KOPT-K1 (cell line): ENCODE data around the gene CD99.

Experiments
- H3K27ac ChIP-seq: fragments of 200-600 bp; sonication (generic); 2 replicates; pipeline ENCODE4 v1.5.1; 2016; ENCODE audit warnings: antibody characterized with exemption, mild to moderate bottlenecking, low read depth, low read length; ENCODE audit not compliant: poor library complexity, severe bottlenecking
- H3K36me3 ChIP-seq: fragments of 200-600 bp; sonication (generic); 2 replicates; pipeline ENCODE4 v1.5.1; 2017; ENCODE audit warnings: antibody characterized with exemption, mild to moderate bottlenecking, low read length, moderate library complexity; ENCODE audit not compliant: insufficient read depth
- H3K9me3 ChIP-seq: fragments of 200-600 bp; sonication (generic); 2 replicates; pipeline ENCODE4 v1.5.1; 2017; ENCODE audit warnings: antibody characterized with exemption, low read length, mild to moderate bottlenecking; ENCODE audit not compliant: insufficient read depth, poor library complexity, severe bottlenecking

Gene CD99

DNA sequence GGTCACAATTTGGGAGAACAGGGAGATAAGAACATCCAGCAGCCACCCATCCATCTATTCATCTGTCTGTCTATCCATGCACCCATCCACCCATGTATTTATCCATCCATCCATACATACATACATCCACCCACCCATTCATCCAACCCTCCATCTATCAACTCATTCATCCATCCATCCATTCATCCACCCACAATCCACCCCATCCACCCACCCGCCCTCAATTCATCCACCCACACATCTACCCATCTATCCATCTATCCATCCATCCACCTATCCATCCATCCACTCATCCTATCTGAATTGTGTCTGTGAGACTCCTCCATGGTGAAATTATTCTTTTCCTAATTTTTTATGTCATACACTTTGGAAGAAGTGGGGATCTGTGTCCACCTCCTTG, 6.8 kb upstream of the CD99 start:
- Histone ChIP-seq H3K27ac (no peak overlapping the region), H3K9me3 (no peaks in the 10 kb centered on the region), H3K36me3 (no peaks in the 10 kb centered on the region)

DNA sequence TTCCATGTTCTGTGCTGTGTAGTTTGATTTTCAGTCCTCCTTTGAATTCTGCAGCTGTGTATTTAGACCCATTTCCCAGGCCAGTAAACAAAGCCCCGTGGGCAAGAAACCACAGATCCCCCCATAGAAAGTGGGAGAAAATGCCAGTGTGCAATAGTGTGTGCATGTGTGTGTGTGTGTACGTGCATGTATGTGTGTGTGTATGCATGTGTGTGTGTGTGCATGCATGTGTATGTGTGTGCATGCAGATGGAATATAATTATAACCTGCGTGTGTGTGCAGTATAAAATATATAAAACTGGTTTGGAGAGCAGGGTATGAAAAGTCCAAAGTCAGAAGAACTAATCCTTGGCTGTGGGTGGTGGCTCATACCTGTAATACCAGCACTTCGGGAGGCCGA, 5.2 kb upstream of the CD99 start:
- H3K9me3 ChIP-seq, result no peaks in the 10 kb centered on the region
- H3K36me3 ChIP-seq, result no peaks in the 10 kb centered on the region
- no peak overlapping the region for H3K27ac ChIP-seq

DNA sequence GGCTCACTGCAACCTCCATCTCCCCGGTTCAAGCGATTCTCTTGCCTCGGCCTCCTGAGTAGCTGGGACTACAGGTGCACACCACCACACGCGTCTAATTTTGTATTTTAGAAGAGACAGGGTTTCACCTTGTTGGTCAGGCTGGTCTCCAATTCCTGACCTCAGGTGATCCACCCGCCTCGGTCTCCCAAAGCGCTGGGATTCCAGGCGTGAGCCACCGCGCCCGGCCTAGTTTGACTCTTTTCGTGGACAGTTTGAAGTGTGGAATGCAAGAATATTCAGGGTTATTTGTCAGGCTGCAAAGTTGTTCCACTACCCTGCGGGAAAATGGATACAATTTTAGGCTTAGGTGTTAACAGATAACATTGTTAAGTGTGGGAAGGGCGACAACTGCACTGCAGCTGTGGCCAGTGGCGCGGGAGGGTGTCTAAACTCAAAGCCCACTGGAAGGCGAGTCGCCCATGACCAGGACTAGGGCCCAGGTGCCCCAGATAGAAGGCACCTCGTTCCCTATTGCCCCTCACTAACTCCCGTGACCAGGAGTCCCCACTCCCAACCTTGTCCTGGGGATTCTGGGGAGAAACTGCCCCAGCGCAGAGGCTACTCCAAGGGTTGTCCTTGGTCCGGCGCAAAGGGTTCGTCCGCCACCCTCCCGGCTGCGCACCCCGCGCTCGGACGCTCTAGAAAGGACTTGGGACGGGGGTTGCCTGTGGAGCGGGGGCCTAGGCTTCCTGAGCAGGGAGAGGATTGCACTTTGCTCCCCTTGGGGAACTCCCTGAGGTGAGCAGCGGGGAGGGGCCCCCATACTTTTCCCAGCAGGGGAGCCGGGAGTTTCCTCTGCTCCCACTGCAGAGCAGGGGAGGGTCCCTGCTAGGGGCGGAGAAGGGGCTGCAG, 1.1 kb upstream of the CD99 start:
- Histone ChIP-seq H3K36me3 (peaks cover 38% of the 10 kb centered on the region), H3K9me3 (no peaks in the 10 kb centered on the region), H3K27ac (peak overlapping the region; percentile 94)

DNA sequence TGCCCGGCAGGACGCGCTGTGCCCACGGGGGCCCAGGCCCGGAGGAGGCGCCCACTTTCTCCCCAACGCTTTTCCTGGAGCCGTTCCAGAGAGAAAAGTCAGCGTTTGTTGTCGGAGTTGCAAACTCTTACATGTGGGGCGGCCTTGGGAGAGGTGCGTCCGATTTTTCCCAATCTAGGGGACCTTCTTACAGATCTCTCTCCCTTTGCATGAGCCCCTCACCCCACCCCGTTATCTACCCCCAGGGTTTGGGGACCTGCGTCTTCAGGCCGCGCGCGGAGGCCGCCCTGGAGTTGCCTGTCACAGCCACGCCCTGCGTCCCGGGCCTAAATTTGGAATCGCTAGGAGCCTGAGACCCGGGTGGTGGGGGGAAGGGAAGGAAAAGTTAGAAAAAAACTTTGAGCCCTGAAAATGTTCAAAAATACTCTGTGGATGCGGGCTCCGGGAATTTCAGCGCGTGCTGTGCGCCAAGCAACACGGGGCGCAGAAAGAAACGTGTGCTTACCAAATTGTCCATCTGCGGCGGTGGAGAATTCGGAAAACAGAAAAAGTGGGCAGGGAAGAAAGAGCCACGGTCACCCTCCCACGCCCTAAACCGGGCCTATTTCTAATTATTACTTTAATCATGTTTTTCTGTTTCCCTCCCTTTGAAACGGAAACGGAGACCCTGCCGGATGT, 587 bp downstream of the CD99 start:
- Histone ChIP-seq H3K27ac (peak overlapping the region; percentile 94), H3K9me3 (no peaks in the 10 kb centered on the region), H3K36me3 (peaks cover 53% of the 10 kb centered on the region)

DNA sequence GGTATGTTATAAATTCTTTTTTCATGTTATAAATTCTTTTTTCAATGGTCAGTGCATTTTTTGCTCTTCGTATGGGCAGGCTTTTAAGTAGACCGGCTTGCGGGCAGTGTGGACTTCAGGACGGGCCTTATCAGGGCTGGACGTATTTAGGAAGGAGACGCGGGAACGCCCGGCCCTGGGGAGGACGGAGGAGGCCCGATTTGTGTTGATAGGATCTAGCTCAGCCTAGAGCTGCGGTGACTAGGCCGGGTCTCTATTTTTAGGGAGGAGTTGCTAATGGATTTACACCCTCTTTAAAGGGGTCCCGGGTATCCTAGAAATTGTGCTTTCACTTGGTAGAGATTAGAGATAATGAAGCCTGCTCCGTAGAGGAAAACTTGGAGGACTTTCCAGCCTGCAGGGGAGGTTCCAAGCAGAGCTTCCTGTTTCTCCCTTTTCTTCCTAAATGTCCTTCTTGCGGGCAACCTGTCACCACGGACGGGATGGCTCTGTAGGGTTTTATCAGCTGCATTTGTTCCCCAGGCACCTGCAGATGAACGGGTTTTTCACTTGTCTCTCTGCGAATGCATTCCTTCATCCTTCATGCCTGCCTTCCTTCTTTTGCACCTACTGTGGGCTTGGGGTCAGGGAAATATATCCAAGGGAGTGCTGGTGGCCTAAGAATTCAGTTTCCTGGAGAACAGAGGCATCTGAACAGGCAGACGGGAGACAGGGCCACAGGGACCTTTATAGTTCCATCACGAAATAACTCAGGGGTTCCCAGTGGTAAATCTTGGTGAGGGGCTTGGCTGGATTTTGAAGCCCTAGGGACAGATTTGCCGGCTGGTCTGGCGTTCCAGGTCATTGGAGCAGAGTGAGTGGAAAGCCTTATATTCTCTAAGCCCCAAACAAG, 1.4 kb downstream of the CD99 start:
- H3K36me3 ChIP-seq, result peaks cover 61% of the 10 kb centered on the region
- peak overlapping the region; percentile 94 for H3K27ac ChIP-seq
- no peaks in the 10 kb centered on the region for H3K9me3 ChIP-seq

GRCh38 chrX:2693113-2694002, 2.3 kb downstream of the CD99 start:
- no peaks in the 10 kb centered on the region for H3K9me3 ChIP-seq
- H3K27ac ChIP-seq, result peak overlapping the region; percentile 94
- H3K36me3 ChIP-seq, result peaks cover 70% of the 10 kb centered on the region

DNA sequence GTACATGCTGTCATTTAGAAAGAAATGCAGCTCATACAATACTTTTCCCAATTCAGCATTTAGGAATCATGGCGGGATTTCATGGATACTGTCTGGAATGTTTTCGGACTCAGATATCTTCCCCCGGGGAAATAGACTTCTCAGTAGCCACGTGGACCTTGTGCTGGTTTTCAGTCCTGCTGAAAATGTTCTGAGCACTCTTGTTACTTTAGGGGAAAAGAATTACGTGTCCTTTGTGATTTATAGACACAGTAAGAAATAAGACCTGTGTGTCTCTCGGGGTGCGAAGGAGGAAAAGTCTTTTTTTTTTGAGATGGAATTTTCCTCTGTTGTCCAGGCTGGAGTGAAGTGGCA, 3.8 kb downstream of the CD99 start:
- Histone ChIP-seq H3K9me3 (no peaks in the 10 kb centered on the region), H3K36me3 (peaks cover 86% of the 10 kb centered on the region), H3K27ac (peak overlapping the region; percentile 94)

DNA sequence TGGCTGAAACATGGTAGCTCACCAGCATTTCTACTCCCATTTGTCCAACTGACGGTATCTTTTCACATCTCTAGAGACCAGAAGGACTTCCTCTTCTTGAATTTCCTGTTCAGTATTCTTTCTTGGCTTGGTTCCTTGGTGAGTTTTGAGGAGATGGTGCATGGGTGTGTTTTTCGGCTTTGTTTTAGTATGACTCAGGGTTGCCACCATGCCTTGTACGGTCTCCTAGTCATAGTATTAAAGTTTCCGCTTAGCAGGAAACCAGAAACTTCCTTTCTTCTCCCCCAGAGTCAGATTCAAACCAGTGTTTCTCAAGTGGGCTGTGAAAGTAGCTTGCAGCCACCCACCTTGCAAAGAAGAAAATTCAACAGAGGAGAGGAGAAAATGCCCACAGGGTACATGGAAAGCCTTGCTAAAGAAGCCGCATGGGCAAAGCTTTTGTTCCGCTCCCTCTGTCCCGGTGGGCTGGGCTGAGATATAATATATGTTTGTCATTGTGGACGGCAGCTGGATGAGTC, 5.7 kb downstream of the CD99 start:
- peaks cover 96% of the 10 kb centered on the region for H3K36me3 ChIP-seq
- no peaks in the 10 kb centered on the region for H3K9me3 ChIP-seq
- peak overlapping the region; percentile 94 for H3K27ac ChIP-seq

DNA sequence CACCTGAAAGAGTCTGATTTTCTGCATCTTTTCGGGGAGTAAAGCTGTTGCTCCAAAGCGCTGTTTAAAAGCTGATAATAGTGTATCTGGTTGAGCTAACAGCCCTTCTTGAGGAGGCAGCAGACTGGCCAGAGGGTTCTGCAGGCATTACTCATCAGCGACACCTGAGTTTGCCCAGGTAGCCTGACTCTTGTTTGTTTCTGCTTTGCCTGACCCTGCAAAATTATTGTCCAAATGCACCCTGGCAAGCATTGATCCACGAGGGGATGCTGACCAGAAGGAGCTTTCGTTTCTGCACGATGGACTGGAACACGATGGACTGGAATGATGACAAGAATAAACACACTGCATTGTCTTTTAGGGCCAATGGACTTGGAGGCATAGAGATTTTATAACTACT, 6.2 kb downstream of the CD99 start:
- peaks cover 96% of the 10 kb centered on the region for H3K36me3 ChIP-seq
- H3K9me3 ChIP-seq, result no peaks in the 10 kb centered on the region
- H3K27ac ChIP-seq, result peak overlapping the region; percentile 94

DNA sequence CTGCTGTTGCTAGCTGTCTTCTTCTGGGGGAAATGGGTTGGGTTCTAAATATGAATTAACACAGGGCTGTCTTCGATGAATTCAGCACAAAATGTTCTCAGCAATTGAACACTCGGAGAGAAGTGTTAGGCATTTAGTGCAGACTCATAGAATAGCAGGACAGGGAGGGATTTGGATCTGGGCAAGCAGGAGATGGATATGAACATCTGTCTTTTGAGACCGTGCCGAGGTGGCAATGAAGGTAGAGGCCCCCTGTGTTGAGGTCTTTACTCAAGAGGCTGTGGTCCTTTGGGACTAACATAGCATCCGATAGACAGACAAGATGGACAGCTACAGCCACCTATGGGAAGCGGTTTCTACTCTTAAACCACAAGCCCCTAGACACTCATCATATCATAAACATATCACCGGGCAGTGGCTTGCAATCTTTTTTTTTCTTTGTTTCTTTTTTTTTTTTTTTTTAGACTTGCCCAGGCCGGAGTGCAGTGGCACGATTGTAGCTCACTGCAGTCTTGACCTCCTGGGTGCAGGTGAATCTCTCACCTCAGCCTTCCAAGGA, 6.7 kb downstream of the CD99 start:
- H3K27ac ChIP-seq, result peak overlapping the region; percentile 94

GRCh38 chrX:2698604-2699003, 7.5 kb downstream of the CD99 start:
- Histone ChIP-seq H3K9me3 (no peaks in the 10 kb centered on the region), H3K36me3 (peaks cover 94% of the 10 kb centered on the region), H3K27ac (peak overlapping the region; percentile 94)

More for the DNA sequence above, 6.7 kb downstream of the CD99 start:
- no peaks in the 10 kb centered on the region for H3K9me3 ChIP-seq
- H3K36me3 ChIP-seq, result peaks cover 96% of the 10 kb centered on the region

- Histone ChIP-seq H3K9me3 (no peaks in the 10 kb centered on the region), H3K36me3 (peaks cover 92% of the 10 kb centered on the region), H3K27ac (peak overlapping the region; percentile 94)
Observed at GRCh38 chrX:2699959-2700358, 8.9 kb downstream of the CD99 start.

- peaks cover 93% of the 10 kb centered on the region for H3K36me3 ChIP-seq
- no peaks in the 10 kb centered on the region for H3K9me3 ChIP-seq
- peak overlapping the region; percentile 94 for H3K27ac ChIP-seq
Observed at GRCh38 chrX:2700405-2701320, 9.6 kb downstream of the CD99 start.
